Measurements from ENCODE around the gene GBX1. TPM values are rescaled to one million over a fixed set of nuclear protein-coding genes. Genes with fewer than 3 reads are reported as not detected.

Gene GBX1
- total and polyA plus RNA-seq, 2 donors (not counting 3 experiments of a cell fraction or from before 2014, with no cell fraction given) = not detected

DNA sequence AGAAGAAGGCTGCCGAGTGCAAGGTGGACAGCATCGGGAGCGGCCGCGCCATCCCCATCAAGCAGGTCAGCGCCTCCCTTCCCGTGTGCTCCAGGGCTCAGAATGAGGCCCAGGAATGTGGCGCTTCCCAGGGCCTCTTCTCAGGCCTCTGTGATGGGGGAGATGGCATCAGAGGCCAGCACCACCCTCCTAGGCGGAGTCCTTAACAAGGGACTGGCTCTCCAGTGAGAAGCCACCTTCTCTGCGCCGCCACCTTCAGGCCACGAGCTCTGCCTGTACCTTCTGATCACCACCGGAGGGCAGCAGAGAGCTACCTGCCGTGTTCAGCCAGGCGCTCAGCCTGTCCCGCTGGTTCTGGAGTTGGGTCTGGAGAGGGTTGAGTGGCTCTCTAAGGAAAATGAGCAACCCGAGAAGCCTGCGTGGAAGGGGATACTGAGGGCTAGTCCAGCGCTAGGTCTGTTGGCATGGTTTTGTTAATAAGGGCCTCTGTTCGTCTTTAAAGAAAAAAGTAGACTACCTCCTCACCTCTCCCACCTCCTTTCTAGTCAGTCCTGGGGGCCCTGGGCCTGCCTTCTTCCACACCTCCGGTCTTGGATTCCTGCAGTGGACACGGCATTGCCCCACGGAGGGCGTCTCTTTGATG, 43.6 kb downstream of the GBX1 start:
- Histone ChIP-seq H3K9ac (replicated peaks; ENCODE audit: extremely low read depth, insufficient read depth, low read length) (no peak overlapping the region), H3K9me3 (replicated peaks; ENCODE audit: control insufficient read depth, insufficient read depth, low read length) (no peaks in the 10 kb centered on the region), H3K27me3 (ENCODE audit: control insufficient read depth in 2 of 2, insufficient read depth in 2 of 2, low read length in 2 of 2) (no peaks in the 10 kb centered on the region), H4K20me1 (replicated peaks; ENCODE audit: control insufficient read depth, extremely low read depth, insufficient read depth, low read length) (peaks cover 2% of the 10 kb centered on the region), H3K27ac (ENCODE audit: insufficient read depth, low read depth, low read length) (no peak overlapping the region), H3K4me2 (ENCODE audit: insufficient read depth, low read length) (no peak overlapping the region), H3K36me3 (ENCODE audit: control insufficient read depth in 2 of 2, extremely low read depth in 1 of 2, insufficient read depth in 2 of 2, low read length in 2 of 2) (peaks cover 12 to 58% of the 10 kb centered on the region in 2 experiments), H3K4me3 (replicated peaks in 1 of 3; ENCODE audit: insufficient read depth in 1 of 3, low read depth in 1 of 3, low read length in 3 of 3) (no peak overlapping the region), H3K4me1 (ENCODE audit: control insufficient read depth, extremely low read depth, insufficient read depth, low read length) (peaks cover 6% of the 10 kb centered on the region), H3K9me1 (replicated peaks; ENCODE audit: control insufficient read depth, extremely low read depth, insufficient read depth, low read length) (no peaks in the 10 kb centered on the region), H3K79me2 (ENCODE audit: control insufficient read depth, insufficient read depth, low read length) (no peaks in the 10 kb centered on the region), H2AFZ (ENCODE audit: low read depth, low read length) (no peak overlapping the region)
- TF ChIP-seq MYC (IDR thresholded peaks at IDR 0.05; ENCODE audit: low read depth, low read length) (no peak), GATA2 (IDR thresholded peaks at IDR 0.05; ENCODE audit: insufficient read depth, insufficient read length, low read depth, low read length) (no peak), FOS (IDR thresholded peaks at IDR 0.05; ENCODE audit: borderline replicate concordance, insufficient read depth, low read length) (no peak)
- TF ChIP-seq, protein P1, sequence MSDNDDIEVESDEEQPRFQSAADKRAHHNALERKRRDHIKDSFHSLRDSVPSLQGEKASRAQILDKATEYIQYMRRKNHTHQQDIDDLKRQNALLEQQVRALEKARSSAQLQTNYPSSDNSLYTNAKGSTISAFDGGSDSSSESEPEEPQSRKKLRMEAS (IDR thresholded peaks at IDR 0.05; ENCODE audit: insufficient read depth, insufficient read length) = no peak
- TF ChIP-seq, protein P2, sequence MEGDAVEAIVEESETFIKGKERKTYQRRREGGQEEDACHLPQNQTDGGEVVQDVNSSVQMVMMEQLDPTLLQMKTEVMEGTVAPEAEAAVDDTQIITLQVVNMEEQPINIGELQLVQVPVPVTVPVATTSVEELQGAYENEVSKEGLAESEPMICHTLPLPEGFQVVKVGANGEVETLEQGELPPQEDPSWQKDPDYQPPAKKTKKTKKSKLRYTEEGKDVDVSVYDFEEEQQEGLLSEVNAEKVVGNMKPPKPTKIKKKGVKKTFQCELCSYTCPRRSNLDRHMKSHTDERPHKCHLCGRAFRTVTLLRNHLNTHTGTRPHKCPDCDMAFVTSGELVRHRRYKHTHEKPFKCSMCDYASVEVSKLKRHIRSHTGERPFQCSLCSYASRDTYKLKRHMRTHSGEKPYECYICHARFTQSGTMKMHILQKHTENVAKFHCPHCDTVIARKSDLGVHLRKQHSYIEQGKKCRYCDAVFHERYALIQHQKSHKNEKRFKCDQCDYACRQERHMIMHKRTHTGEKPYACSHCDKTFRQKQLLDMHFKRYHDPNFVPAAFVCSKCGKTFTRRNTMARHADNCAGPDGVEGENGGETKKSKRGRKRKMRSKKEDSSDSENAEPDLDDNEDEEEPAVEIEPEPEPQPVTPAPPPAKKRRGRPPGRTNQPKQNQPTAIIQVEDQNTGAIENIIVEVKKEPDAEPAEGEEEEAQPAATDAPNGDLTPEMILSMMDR (IDR thresholded peaks at IDR 0.05; ENCODE audit: extremely low read depth in 1 of 2, insufficient read depth in 1 of 2, low read depth in 1 of 2, low read length in 2 of 2) = peak; percentile 98 to 99
- CTCF ChIA-PET = interaction anchor here (0.6 to 1.8 kb wide), 48 partner anchors 9 to 226 kb away, joined by 3 to 33 read pairs (median 5); partner anchors contain the start of genes ABCB8, ABCF2, AGAP3 and CHPF2
- intact Hi-C loops (cut with micrococcal nuclease) = loop anchor here (1.0 kb wide), 3 partner anchors 48 to 179 kb away; no protein-coding TSS in a partner anchor
- POLR2A ChIA-PET = no interaction called here
- DNase-seq (ENCODE audit: low read depth, low spot score) (peak; percentile 74), FAIRE-seq (peak; percentile 92)
- BruUV-seq (replicated peaks) = no TSS peak
- dilution Hi-C loops (cut with MboI; ENCODE audit: extremely low pct_ligation_motif_present, low sequenced_read_pairs) = no loop called here

All from endothelial cell of umbilical vein (primary cell).